ENCODE measurements around the gene EFCAB6. TPM values are rescaled to one million over a fixed set of nuclear protein-coding genes. Genes with fewer than 3 reads are reported as not detected.

The EFCAB6 gene
- total and polyA plus RNA-seq, 10 of the 15 experiments (the other 5 are each of a cell fraction or from before 2014, with no cell fraction given): 0.05 to 0.42 (median 0.19) TPM

DNA sequence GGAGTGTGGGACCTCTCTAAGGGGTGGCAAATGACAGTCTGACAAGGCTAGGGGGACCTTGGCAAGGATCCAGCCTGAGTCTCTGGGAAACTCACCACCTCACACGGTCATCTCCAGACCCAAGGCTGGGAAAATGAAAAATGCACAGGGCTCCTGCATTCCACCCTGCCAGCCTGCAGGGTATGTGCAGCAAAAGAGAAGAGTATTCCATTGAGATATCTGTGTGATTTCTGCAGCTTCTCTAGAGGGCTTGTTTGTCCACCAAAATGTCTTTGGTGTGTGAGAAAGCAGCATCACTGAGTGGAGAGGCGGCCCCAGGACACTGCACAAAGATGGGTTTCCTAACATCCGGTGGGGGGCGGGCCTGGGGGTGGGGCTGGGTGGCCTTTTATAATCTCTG is 177.8 kb downstream of the EFCAB6 start:
- SMC1A ChIA-PET (ENCODE audit: uncharacterized antibody, unreplicated experiment): no interaction called here
- ATAC-seq (no peak), FAIRE-seq (no peak), DNase-seq (ENCODE audit: low read depth, low spot score) (no peak)
- in situ Hi-C loops (cut with MboI): no loop called here
- Histone ChIP-seq H3K36me3 (ENCODE audit: control insufficient read depth in 2 of 2, insufficient read depth in 2 of 2, low read length in 1 of 2) (no peaks in the 10 kb centered on the region), H3K4me1 (ENCODE audit: control insufficient read depth, insufficient read depth, low read length) (no peaks in the 10 kb centered on the region), H4K20me1 (ENCODE audit: control insufficient read depth, insufficient read depth) (no peaks in the 10 kb centered on the region), H3K79me2 (ENCODE audit: control insufficient read depth, insufficient read depth, low read length) (no peaks in the 10 kb centered on the region), H3K4me2 (ENCODE audit: control insufficient read depth, insufficient read depth) (no peak overlapping the region), H2AFZ (ENCODE audit: control insufficient read depth, low read depth, low read length) (no peak overlapping the region), H3K9me3 (replicated peaks; ENCODE audit: control insufficient read depth, insufficient read depth, low read length) (no peaks in the 10 kb centered on the region; the same call in 2 of the 3 replicates), H3K27ac (ENCODE audit: control insufficient read depth, insufficient read depth) (no peak overlapping the region), H3K9ac (ENCODE audit: control insufficient read depth, insufficient read depth, low read length) (no peak overlapping the region), H3K4me3 (no peak overlapping the region), H3K27me3 (replicated peaks in 1 of 2; ENCODE audit: control insufficient read depth in 2 of 2, insufficient read depth in 2 of 2, low read length in 1 of 2) (no peaks in the 10 kb centered on the region; a peak in 1 of 4 replicates)
- CTCF ChIA-PET: no interaction called here
- RAD21 ChIA-PET (ENCODE audit: unreplicated experiment): no interaction called here
- TF ChIP-seq NR2F1 (conservative IDR thresholded peaks at IDR 0.05) (no peak), NFIC (IDR thresholded peaks at IDR 0.05; ENCODE audit: low read depth, low read length) (no peak), KAT2A (conservative IDR thresholded peaks at IDR 0.05; ENCODE audit: control insufficient read depth, low read depth, low read length) (no peak), ZNF207 (IDR thresholded peaks at IDR 0.05; ENCODE audit: borderline replicate concordance) (no peak), CHD1 (IDR thresholded peaks at IDR 0.05; ENCODE audit: low read depth, low read length) (no peak), EZH2 (IDR thresholded peaks at IDR 0.05; ENCODE audit: borderline replicate concordance, control insufficient read depth, low read depth, low read length) (no peak), MYB (IDR thresholded peaks at IDR 0.05; ENCODE audit: borderline replicate concordance, low read depth, low read length) (no peak), CEBPB (IDR thresholded peaks at IDR 0.05; ENCODE audit: borderline replicate concordance in 1 of 2, low read depth in 2 of 2, low read length in 2 of 2) (no peak), SUPT20H (IDR thresholded peaks at IDR 0.05; ENCODE audit: borderline replicate concordance, control insufficient read depth, low read depth, low read length) (no peak)
- TF ChIP-seq, protein P1, sequence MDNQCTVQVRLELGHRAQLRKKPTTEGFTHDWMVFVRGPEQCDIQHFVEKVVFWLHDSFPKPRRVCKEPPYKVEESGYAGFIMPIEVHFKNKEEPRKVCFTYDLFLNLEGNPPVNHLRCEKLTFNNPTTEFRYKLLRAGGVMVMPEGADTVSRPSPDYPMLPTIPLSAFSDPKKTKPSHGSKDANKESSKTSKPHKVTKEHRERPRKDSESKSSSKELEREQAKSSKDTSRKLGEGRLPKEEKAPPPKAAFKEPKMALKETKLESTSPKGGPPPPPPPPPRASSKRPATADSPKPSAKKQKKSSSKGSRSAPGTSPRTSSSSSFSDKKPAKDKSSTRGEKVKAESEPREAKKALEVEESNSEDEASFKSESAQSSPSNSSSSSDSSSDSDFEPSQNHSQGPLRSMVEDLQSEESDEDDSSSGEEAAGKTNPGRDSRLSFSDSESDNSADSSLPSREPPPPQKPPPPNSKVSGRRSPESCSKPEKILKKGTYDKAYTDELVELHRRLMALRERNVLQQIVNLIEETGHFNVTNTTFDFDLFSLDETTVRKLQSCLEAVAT (IDR thresholded peaks at IDR 0.05): no peak
- TF ChIP-seq, protein P2, sequence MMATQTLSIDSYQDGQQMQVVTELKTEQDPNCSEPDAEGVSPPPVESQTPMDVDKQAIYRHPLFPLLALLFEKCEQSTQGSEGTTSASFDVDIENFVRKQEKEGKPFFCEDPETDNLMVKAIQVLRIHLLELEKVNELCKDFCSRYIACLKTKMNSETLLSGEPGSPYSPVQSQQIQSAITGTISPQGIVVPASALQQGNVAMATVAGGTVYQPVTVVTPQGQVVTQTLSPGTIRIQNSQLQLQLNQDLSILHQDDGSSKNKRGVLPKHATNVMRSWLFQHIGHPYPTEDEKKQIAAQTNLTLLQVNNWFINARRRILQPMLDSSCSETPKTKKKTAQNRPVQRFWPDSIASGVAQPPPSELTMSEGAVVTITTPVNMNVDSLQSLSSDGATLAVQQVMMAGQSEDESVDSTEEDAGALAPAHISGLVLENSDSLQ (IDR thresholded peaks at IDR 0.05): no peak
- BruUV-seq (replicated peaks): no TSS peak
- WGBS (ENCODE audit: insufficient coverage, insufficient replicate concordance, low lambda C conversion rate, missing lambda C conversion rate): 10% methylated on average over 4 of the region's 4 CpGs
- intact Hi-C loops (cut with micrococcal nuclease; ENCODE audit: unreplicated experiment): no loop called here
- POLR2A ChIA-PET: no interaction called here

All from GM12878 (cell line).